Measurements from ENCODE around the gene EYA2.

EYA2 gene

GRCh38 chr20:47160240-47160639 lies 265.6 kb downstream of the EYA2 start:
- no peaks in the 10 kb centered on the region for H3K9me3 ChIP-seq (ENCODE audit: low read depth, low read length)
- no peaks in the 10 kb centered on the region for H3K36me3 ChIP-seq (ENCODE audit: insufficient read depth, low read length)
- H3K4me3 ChIP-seq = no peak overlapping the region
- TF ChIP-seq EZH2 (IDR thresholded peaks at IDR 0.05) (no peak), FOXP2 (optimal IDR thresholded peaks at IDR 0.05; ENCODE audit: control extremely low read depth, extremely low read length, insufficient read depth) (no peak), POLR2AphosphoS5 (IDR thresholded peaks at IDR 0.05; ENCODE audit: borderline replicate concordance, low read depth, low read length) (no peak)
- DNase-seq (ENCODE audit: low read depth, low spot score) = no peak
- H3K9ac ChIP-seq (ENCODE audit: insufficient read length) = no peak overlapping the region
- H3K27ac ChIP-seq = no peak overlapping the region

GRCh38 chr20:47160992-47161391 lies 266.3 kb downstream of the EYA2 start:
- Histone ChIP-seq H3K27ac (no peak overlapping the region), H3K9me3 (ENCODE audit: low read depth, low read length) (no peaks in the 10 kb centered on the region), H3K36me3 (ENCODE audit: insufficient read depth, low read length) (no peaks in the 10 kb centered on the region), H3K9ac (ENCODE audit: insufficient read length) (no peak overlapping the region), H3K4me3 (no peak overlapping the region)
- DNase-seq (ENCODE audit: low read depth, low spot score) = no peak
- TF ChIP-seq EZH2 (IDR thresholded peaks at IDR 0.05) (no peak), FOXP2 (optimal IDR thresholded peaks at IDR 0.05; ENCODE audit: control extremely low read depth, extremely low read length, insufficient read depth) (no peak), POLR2AphosphoS5 (IDR thresholded peaks at IDR 0.05; ENCODE audit: borderline replicate concordance, low read depth, low read length) (no peak)

GRCh38 chr20:47161411-47161810 lies 266.8 kb downstream of the EYA2 start:
- no peaks in the 10 kb centered on the region for H3K36me3 ChIP-seq (ENCODE audit: insufficient read depth, low read length)
- DNase-seq (ENCODE audit: low read depth, low spot score) = no peak
- no peak overlapping the region for H3K27ac ChIP-seq
- H3K4me3 ChIP-seq = no peak overlapping the region
- H3K9me3 ChIP-seq (ENCODE audit: low read depth, low read length) = no peaks in the 10 kb centered on the region
- H3K9ac ChIP-seq (ENCODE audit: insufficient read length) = no peak overlapping the region
- TF ChIP-seq POLR2AphosphoS5 (IDR thresholded peaks at IDR 0.05; ENCODE audit: borderline replicate concordance, low read depth, low read length) (no peak), FOXP2 (optimal IDR thresholded peaks at IDR 0.05; ENCODE audit: control extremely low read depth, extremely low read length, insufficient read depth) (no peak)

GRCh38 chr20:47164140-47164539 lies 269.5 kb downstream of the EYA2 start:
- Histone ChIP-seq H3K9me3 (ENCODE audit: low read depth, low read length) (no peaks in the 10 kb centered on the region), H3K27ac (no peak overlapping the region), H3K36me3 (ENCODE audit: insufficient read depth, low read length) (no peaks in the 10 kb centered on the region), H3K9ac (ENCODE audit: insufficient read length) (no peak overlapping the region), H3K4me3 (no peak overlapping the region)
- DNase-seq (ENCODE audit: low read depth, low spot score) = no peak
- TF ChIP-seq POLR2AphosphoS5 (IDR thresholded peaks at IDR 0.05; ENCODE audit: borderline replicate concordance, low read depth, low read length) = no peak
- TF ChIP-seq EZH2 (IDR thresholded peaks at IDR 0.05) = no peak
- no peak for TF ChIP-seq FOXP2 (optimal IDR thresholded peaks at IDR 0.05; ENCODE audit: control extremely low read depth, extremely low read length, insufficient read depth)

GRCh38 chr20:47165376-47165865 lies 270.8 kb downstream of the EYA2 start:
- Histone ChIP-seq H3K27ac (no peak overlapping the region), H3K9me3 (ENCODE audit: low read depth, low read length) (no peaks in the 10 kb centered on the region), H3K36me3 (ENCODE audit: insufficient read depth, low read length) (no peaks in the 10 kb centered on the region), H3K9ac (ENCODE audit: insufficient read length) (no peak overlapping the region), H3K4me3 (no peak overlapping the region)
- no peak for DNase-seq (ENCODE audit: low read depth, low spot score)
- no peak for TF ChIP-seq POLR2AphosphoS5 (IDR thresholded peaks at IDR 0.05; ENCODE audit: borderline replicate concordance, low read depth, low read length)
- TF ChIP-seq FOXP2 (optimal IDR thresholded peaks at IDR 0.05; ENCODE audit: control extremely low read depth, extremely low read length, insufficient read depth) = no peak
- no peak for TF ChIP-seq EZH2 (IDR thresholded peaks at IDR 0.05)

GRCh38 chr20:47167846-47168245 lies 273.2 kb downstream of the EYA2 start:
- no peak overlapping the region for H3K27ac ChIP-seq
- H3K36me3 ChIP-seq (ENCODE audit: insufficient read depth, low read length) = no peaks in the 10 kb centered on the region
- H3K4me3 ChIP-seq = no peak overlapping the region
- TF ChIP-seq EZH2 (IDR thresholded peaks at IDR 0.05) (no peak), POLR2AphosphoS5 (IDR thresholded peaks at IDR 0.05; ENCODE audit: borderline replicate concordance, low read depth, low read length) (no peak), FOXP2 (optimal IDR thresholded peaks at IDR 0.05; ENCODE audit: control extremely low read depth, extremely low read length, insufficient read depth) (no peak)
- no peaks in the 10 kb centered on the region for H3K9me3 ChIP-seq (ENCODE audit: low read depth, low read length)
- H3K9ac ChIP-seq (ENCODE audit: insufficient read length) = no peak overlapping the region
- no peak for DNase-seq (ENCODE audit: low read depth, low spot score)

- no peaks in the 10 kb centered on the region for H3K36me3 ChIP-seq (ENCODE audit: insufficient read depth, low read length)
- H3K4me3 ChIP-seq = no peak overlapping the region
- TF ChIP-seq FOXP2 (optimal IDR thresholded peaks at IDR 0.05; ENCODE audit: control extremely low read depth, extremely low read length, insufficient read depth) = no peak
- no peak for TF ChIP-seq POLR2AphosphoS5 (IDR thresholded peaks at IDR 0.05; ENCODE audit: borderline replicate concordance, low read depth, low read length)
- TF ChIP-seq EZH2 (IDR thresholded peaks at IDR 0.05) = no peak
- no peak overlapping the region for H3K9ac ChIP-seq (ENCODE audit: insufficient read length)
- DNase-seq (ENCODE audit: low read depth, low spot score) = no peak
- H3K27ac ChIP-seq = no peak overlapping the region
- H3K9me3 ChIP-seq (ENCODE audit: low read depth, low read length) = no peaks in the 10 kb centered on the region
Measured at GRCh38 chr20:47172579-47172978, 277.9 kb downstream of the EYA2 start.

GRCh38 chr20:47173596-47174216 lies 279.1 kb downstream of the EYA2 start:
- no peak overlapping the region for H3K27ac ChIP-seq
- DNase-seq (ENCODE audit: low read depth, low spot score) = no peak
- TF ChIP-seq EZH2 (IDR thresholded peaks at IDR 0.05) (no peak), POLR2AphosphoS5 (IDR thresholded peaks at IDR 0.05; ENCODE audit: borderline replicate concordance, low read depth, low read length) (no peak), FOXP2 (optimal IDR thresholded peaks at IDR 0.05; ENCODE audit: control extremely low read depth, extremely low read length, insufficient read depth) (no peak)
- no peak overlapping the region for H3K4me3 ChIP-seq
- no peaks in the 10 kb centered on the region for H3K36me3 ChIP-seq (ENCODE audit: insufficient read depth, low read length)
- H3K9ac ChIP-seq (ENCODE audit: insufficient read length) = no peak overlapping the region
- H3K9me3 ChIP-seq (ENCODE audit: low read depth, low read length) = no peaks in the 10 kb centered on the region

All from SK-N-MC (cell line).